ENCODE measurements around the gene CARS1.
"Not testable (repeated sequence)": the region's sequence is repeated elsewhere in the genome, so short reads cannot be mapped to it uniquely, and the experiment has no call there.

CARS1 gene

GRCh38 chr11:3080733-3081385 is 23.6 kb upstream of the CARS1 start:
- no peak for DNase-seq
- Histone ChIP-seq H3K9me3 (ENCODE audit: control insufficient read depth, low read length) (no peaks in the 10 kb centered on the region), H3K27me3 (replicated peaks; ENCODE audit: control insufficient read depth, insufficient read depth, low read length, poor library complexity, severe bottlenecking) (no peaks in the 10 kb centered on the region), H3K36me3 (ENCODE audit: control insufficient read depth, insufficient read depth, low read length) (no peaks in the 10 kb centered on the region), H3K27ac (ENCODE audit: insufficient read depth, low read length, poor library complexity, severe bottlenecking) (no peak overlapping the region), H3K4me1 (ENCODE audit: control insufficient read depth, insufficient read depth, low read length, poor library complexity, severe bottlenecking) (no peaks in the 10 kb centered on the region), H3K4me3 (ENCODE audit: insufficient read depth, low read depth, low read length, poor library complexity, severe bottlenecking) (no peak overlapping the region)

- Histone ChIP-seq H3K4me3 (ENCODE audit: insufficient read depth, low read depth, low read length, poor library complexity, severe bottlenecking) (no peak overlapping the region), H3K4me1 (ENCODE audit: control insufficient read depth, insufficient read depth, low read length, poor library complexity, severe bottlenecking) (no peaks in the 10 kb centered on the region), H3K9me3 (ENCODE audit: control insufficient read depth, low read length) (no peaks in the 10 kb centered on the region), H3K36me3 (ENCODE audit: control insufficient read depth, insufficient read depth, low read length) (no peaks in the 10 kb centered on the region), H3K27me3 (replicated peaks; ENCODE audit: control insufficient read depth, insufficient read depth, low read length, poor library complexity, severe bottlenecking) (no peaks in the 10 kb centered on the region), H3K27ac (ENCODE audit: insufficient read depth, low read length, poor library complexity, severe bottlenecking) (no peak overlapping the region)
- DNase-seq, result no peak
Observed at GRCh38 chr11:3080104-3080503, 22.9 kb upstream of the CARS1 start.

DNA sequence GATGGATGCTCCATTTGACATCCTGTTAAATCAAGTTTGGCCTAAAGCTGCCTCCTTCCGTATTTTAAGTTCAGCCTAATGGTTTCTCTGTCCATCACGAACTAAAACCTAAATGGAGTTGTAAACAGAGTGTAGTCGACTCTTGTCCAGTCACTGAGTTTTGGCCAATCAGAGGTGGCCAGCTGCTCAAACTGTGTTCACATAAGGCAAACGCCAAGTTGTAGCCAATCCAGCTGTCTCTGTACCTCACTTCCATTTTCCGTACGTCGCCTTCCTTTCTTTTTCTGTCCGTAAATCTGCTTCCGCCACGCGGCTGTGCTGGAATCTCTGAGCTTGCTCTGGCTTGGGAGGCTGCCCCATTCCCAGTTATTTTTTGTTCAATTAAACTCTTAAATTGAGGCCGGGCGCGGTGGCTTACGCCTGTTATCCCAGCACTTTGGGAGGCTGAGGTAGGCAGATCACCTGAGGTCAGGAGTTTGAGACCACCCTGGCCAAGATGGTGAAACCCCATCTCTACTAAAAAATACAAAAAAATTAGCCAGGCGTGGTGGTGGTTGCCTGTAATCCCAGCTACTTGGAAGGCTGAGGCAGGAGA is 20.7 kb upstream of the CARS1 start:
- Histone ChIP-seq H3K9me3 (ENCODE audit: control insufficient read depth, low read length) (no peaks in the 10 kb centered on the region), H3K27ac (ENCODE audit: insufficient read depth, low read length, poor library complexity, severe bottlenecking) (no peak overlapping the region), H3K36me3 (ENCODE audit: control insufficient read depth, insufficient read depth, low read length) (no peaks in the 10 kb centered on the region), H3K27me3 (replicated peaks; ENCODE audit: control insufficient read depth, insufficient read depth, low read length, poor library complexity, severe bottlenecking) (no peaks in the 10 kb centered on the region), H3K4me3 (ENCODE audit: insufficient read depth, low read depth, low read length, poor library complexity, severe bottlenecking) (no peak overlapping the region), H3K4me1 (ENCODE audit: control insufficient read depth, insufficient read depth, low read length, poor library complexity, severe bottlenecking) (no peaks in the 10 kb centered on the region)
- DNase-seq, result no peak

DNA sequence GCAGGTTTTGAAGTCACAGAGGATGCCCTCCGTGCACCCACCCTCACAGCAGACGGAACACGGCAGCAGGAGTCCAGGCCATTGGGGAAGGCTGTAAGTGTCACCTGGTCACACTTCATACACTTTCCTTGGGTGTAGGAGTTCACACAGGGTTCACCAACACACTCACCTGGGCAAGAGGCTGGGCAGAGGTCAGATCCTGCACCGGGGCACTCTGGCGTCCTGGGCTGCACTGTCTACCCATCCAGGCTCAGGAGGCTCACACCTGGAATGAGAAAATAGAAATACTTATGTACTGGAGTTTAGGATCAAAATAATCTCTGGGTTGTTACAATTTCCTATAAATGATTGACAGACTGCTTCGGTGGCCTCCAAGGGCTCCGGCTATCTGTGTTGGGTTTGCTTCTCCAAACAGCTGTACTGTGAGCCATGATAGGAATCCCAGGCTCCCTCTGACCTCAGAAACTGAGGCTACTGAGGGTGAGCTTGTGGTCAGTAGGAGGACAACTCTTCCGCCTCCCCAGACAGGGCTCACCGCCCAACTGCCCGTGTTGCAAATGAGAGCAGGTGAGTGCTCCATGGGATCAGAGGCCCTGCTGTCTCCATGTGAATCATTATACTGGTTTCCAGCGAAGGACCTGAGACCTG is 20.1 kb upstream of the CARS1 start:
- no peaks in the 10 kb centered on the region for H3K36me3 ChIP-seq (ENCODE audit: control insufficient read depth, insufficient read depth, low read length)
- no peaks in the 10 kb centered on the region for H3K9me3 ChIP-seq (ENCODE audit: control insufficient read depth, low read length)
- no peak overlapping the region for H3K27ac ChIP-seq (ENCODE audit: insufficient read depth, low read length, poor library complexity, severe bottlenecking)
- no peaks in the 10 kb centered on the region for H3K27me3 ChIP-seq (replicated peaks; ENCODE audit: control insufficient read depth, insufficient read depth, low read length, poor library complexity, severe bottlenecking)
- no peak overlapping the region for H3K4me3 ChIP-seq (ENCODE audit: insufficient read depth, low read depth, low read length, poor library complexity, severe bottlenecking)
- no peaks in the 10 kb centered on the region for H3K4me1 ChIP-seq (ENCODE audit: control insufficient read depth, insufficient read depth, low read length, poor library complexity, severe bottlenecking)
- no peak for DNase-seq

GRCh38 chr11:3074912-3075589 is 17.8 kb upstream of the CARS1 start:
- H3K4me1 ChIP-seq (ENCODE audit: control insufficient read depth, insufficient read depth, low read length, poor library complexity, severe bottlenecking), result no peaks in the 10 kb centered on the region
- no peaks in the 10 kb centered on the region for H3K36me3 ChIP-seq (ENCODE audit: control insufficient read depth, insufficient read depth, low read length)
- no peaks in the 10 kb centered on the region for H3K9me3 ChIP-seq (ENCODE audit: control insufficient read depth, low read length)
- no peak overlapping the region for H3K4me3 ChIP-seq (ENCODE audit: insufficient read depth, low read depth, low read length, poor library complexity, severe bottlenecking)
- H3K27me3 ChIP-seq (replicated peaks; ENCODE audit: control insufficient read depth, insufficient read depth, low read length, poor library complexity, severe bottlenecking), result no peaks in the 10 kb centered on the region
- no peak overlapping the region for H3K27ac ChIP-seq (ENCODE audit: insufficient read depth, low read length, poor library complexity, severe bottlenecking)
- DNase-seq, result no peak

DNA sequence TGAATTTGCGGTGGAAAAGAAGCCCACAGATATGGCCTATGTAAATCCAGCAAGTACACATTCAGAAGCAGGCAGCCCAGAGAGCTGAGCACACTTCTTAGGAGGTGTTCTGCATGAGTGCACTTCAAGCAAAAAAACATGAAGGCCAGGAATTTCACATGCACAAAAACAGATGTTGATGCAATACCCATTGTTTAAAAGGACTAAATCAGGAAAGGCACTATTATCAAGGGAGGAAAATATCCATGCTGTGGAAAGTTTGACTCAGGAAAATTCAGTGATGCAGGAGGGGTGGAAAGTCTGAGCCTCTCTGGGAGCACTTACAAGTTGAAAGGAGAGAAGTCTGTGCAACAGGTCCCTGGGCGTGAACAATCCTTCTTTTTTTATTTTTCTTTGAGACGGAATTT is 15.8 kb upstream of the CARS1 start:
- Histone ChIP-seq H3K4me1 (ENCODE audit: control insufficient read depth, insufficient read depth, low read length, poor library complexity, severe bottlenecking) (no peaks in the 10 kb centered on the region), H3K36me3 (ENCODE audit: control insufficient read depth, insufficient read depth, low read length) (no peaks in the 10 kb centered on the region), H3K9me3 (ENCODE audit: control insufficient read depth, low read length) (no peaks in the 10 kb centered on the region), H3K27me3 (replicated peaks; ENCODE audit: control insufficient read depth, insufficient read depth, low read length, poor library complexity, severe bottlenecking) (no peaks in the 10 kb centered on the region), H3K4me3 (ENCODE audit: insufficient read depth, low read depth, low read length, poor library complexity, severe bottlenecking) (no peak overlapping the region), H3K27ac (ENCODE audit: insufficient read depth, low read length, poor library complexity, severe bottlenecking) (no peak overlapping the region)
- DNase-seq, result no peak

DNA sequence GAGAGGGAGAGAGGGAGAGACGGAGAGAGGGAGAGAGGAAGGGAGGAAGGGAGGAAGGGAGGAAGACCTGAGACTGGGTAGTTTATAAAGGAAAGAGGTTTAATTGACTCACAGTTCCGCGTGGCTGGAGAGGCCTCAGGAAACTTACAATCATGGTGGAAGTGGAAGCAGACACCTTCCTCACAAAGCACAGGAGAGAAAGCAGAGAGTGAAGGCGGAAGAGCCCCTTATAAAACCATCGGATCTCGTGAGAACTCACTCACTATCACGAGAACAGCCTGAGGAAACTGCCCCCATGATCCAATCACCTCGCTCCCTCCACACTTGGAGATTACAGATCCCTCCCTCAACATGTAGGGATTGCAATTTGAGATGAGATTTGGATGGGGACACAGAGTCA is 12.2 kb upstream of the CARS1 start:
- Histone ChIP-seq H3K9me3 (ENCODE audit: control insufficient read depth, low read length) (no peaks in the 10 kb centered on the region), H3K36me3 (ENCODE audit: control insufficient read depth, insufficient read depth, low read length) (no peaks in the 10 kb centered on the region), H3K27ac (ENCODE audit: insufficient read depth, low read length, poor library complexity, severe bottlenecking) (no peak overlapping the region), H3K27me3 (replicated peaks; ENCODE audit: control insufficient read depth, insufficient read depth, low read length, poor library complexity, severe bottlenecking) (no peaks in the 10 kb centered on the region), H3K4me3 (ENCODE audit: insufficient read depth, low read depth, low read length, poor library complexity, severe bottlenecking) (no peak overlapping the region), H3K4me1 (ENCODE audit: control insufficient read depth, insufficient read depth, low read length, poor library complexity, severe bottlenecking) (no peaks in the 10 kb centered on the region)
- no peak for DNase-seq

DNA sequence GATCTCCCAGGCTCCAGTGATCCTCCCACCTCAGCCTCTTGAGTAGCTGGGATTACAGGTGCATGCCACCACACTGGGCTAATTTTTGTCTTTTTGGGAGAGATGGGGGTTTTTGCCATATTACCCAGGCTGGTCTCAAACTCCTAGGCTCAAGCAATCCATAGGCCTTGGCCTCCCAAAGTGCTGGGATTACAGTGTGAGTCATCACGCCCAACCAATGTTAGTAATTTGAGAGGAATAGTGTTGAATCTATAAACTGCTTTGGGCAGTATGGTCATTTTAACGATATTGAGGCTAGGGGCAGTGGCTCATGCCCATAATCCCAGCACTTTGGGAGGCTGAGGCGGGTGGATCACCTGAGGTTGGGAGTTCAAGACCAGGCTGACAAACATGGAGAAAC is 9.1 kb upstream of the CARS1 start:
- not testable (repeated sequence) for H3K4me3 ChIP-seq (ENCODE audit: insufficient read depth, low read depth, low read length, poor library complexity, severe bottlenecking); DNase-seq; H3K27ac ChIP-seq (ENCODE audit: insufficient read depth, low read length, poor library complexity, severe bottlenecking); H3K9me3 ChIP-seq (ENCODE audit: control insufficient read depth, low read length); H3K4me1 ChIP-seq (ENCODE audit: control insufficient read depth, insufficient read depth, low read length, poor library complexity, severe bottlenecking); H3K36me3 ChIP-seq (ENCODE audit: control insufficient read depth, insufficient read depth, low read length); H3K27me3 ChIP-seq (replicated peaks; ENCODE audit: control insufficient read depth, insufficient read depth, low read length, poor library complexity, severe bottlenecking)

DNA sequence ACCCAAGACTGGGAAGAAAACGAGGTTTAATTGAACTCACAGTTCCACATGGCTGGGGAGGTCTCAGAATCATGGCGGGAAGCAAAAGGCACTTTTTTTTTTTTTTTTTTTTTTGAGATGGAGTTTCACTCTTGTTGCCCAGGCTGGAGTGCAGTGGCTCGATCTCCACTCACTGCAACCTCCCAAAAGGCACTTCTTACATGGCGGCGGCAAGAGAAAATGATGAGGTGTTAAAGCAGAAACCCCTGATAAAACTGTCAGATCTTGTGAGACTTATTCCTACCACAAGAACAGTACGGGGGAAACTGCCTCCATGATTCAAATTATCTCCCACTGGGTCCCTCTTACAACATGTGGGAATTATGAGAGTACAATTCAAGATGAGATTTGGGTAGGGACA is 7.5 kb upstream of the CARS1 start:
- DNase-seq; H3K9me3 ChIP-seq (ENCODE audit: control insufficient read depth, low read length); H3K36me3 ChIP-seq (ENCODE audit: control insufficient read depth, insufficient read depth, low read length); H3K27me3 ChIP-seq (replicated peaks; ENCODE audit: control insufficient read depth, insufficient read depth, low read length, poor library complexity, severe bottlenecking); H3K4me3 ChIP-seq (ENCODE audit: insufficient read depth, low read depth, low read length, poor library complexity, severe bottlenecking); H3K27ac ChIP-seq (ENCODE audit: insufficient read depth, low read length, poor library complexity, severe bottlenecking); H3K4me1 ChIP-seq (ENCODE audit: control insufficient read depth, insufficient read depth, low read length, poor library complexity, severe bottlenecking): not testable (repeated sequence)

DNA sequence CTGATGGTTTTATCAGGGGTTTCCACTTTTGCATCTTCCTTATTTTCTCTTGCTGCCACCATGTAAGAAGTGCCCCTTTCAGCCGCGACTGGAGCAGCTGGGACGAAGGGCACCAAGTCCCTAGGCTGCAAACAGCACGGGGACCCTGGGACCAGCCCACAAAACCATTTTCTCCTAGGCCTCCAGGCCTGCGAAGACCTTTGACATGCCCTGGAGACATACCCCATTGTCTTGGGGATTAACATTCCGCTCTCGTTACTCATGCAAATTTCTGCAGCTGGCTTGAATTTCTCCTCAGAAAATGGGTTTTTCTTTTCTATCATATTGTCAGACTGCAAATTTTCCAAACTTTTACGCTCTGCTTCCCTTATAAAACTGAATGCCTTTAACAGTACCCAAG is 6.7 kb upstream of the CARS1 start:
- not testable (repeated sequence) for H3K27me3 ChIP-seq (replicated peaks; ENCODE audit: control insufficient read depth, insufficient read depth, low read length, poor library complexity, severe bottlenecking); H3K36me3 ChIP-seq (ENCODE audit: control insufficient read depth, insufficient read depth, low read length); H3K4me1 ChIP-seq (ENCODE audit: control insufficient read depth, insufficient read depth, low read length, poor library complexity, severe bottlenecking); H3K9me3 ChIP-seq (ENCODE audit: control insufficient read depth, low read length); H3K27ac ChIP-seq (ENCODE audit: insufficient read depth, low read length, poor library complexity, severe bottlenecking); DNase-seq; H3K4me3 ChIP-seq (ENCODE audit: insufficient read depth, low read depth, low read length, poor library complexity, severe bottlenecking)

Measured in effector memory CD4-positive, alpha-beta T cell (primary cell).